H9 (cell line): ENCODE data around the gene IL20. TPM values are rescaled to one million over a fixed set of nuclear protein-coding genes. Genes with fewer than 3 reads are reported as not detected.

Source experiments
- DNase-seq: peaks from one replicate; pipeline ENCODE4 v3.0.0-alpha.2; 2017
- H2AFZ ChIP-seq: one replicate; pipeline ENCODE4 v1.6.1; 2013; ENCODE audit warnings: mild to moderate bottlenecking, low read length, control low read depth, moderate library complexity
- H2AK5ac ChIP-seq: 2 replicates; pipeline ENCODE4 v1.6.1; 2013; ENCODE audit warnings: low read length, control low read depth, mixed read lengths; ENCODE audit not compliant: insufficient read length
- H2BK120ac ChIP-seq: one replicate; pipeline ENCODE4 v1.6.1; 2013; ENCODE audit warnings: low read depth, mild to moderate bottlenecking, low read length, control low read depth, inconsistent platforms; ENCODE audit not compliant: poor library complexity, severe bottlenecking
- H2BK12ac ChIP-seq: 2 replicates; pipeline ENCODE4 v1.6.1; 2013; ENCODE audit warnings: low read length, control low read depth, mixed read lengths, low read depth; ENCODE audit not compliant: insufficient read length
- H2BK15ac ChIP-seq: 2 replicates; pipeline ENCODE4 v1.6.1; 2013; ENCODE audit warnings: low read depth, low read length, control low read depth
- H2BK20ac ChIP-seq: one replicate; pipeline ENCODE4 v1.6.1; 2013; ENCODE audit warnings: low read depth, mild to moderate bottlenecking, low read length, control low read depth, inconsistent platforms; ENCODE audit not compliant: poor library complexity, severe bottlenecking
- H2BK5ac ChIP-seq: 2 replicates; pipeline ENCODE4 v1.6.1; 2013; ENCODE audit warnings: low read length, control low read depth, mixed read lengths; ENCODE audit not compliant: insufficient read length
- H3K14ac ChIP-seq: 2 replicates; pipeline ENCODE4 v1.6.1; 2013; ENCODE audit warnings: low read length, control low read depth; ENCODE audit not compliant: insufficient read depth
- H3K18ac ChIP-seq: 2 replicates; pipeline ENCODE4 v1.6.1; 2013; ENCODE audit warnings: low read depth, mild to moderate bottlenecking, mixed read lengths, low read length, control low read depth; ENCODE audit not compliant: insufficient read length
- H3K23ac ChIP-seq: 2 replicates; pipeline ENCODE4 v1.6.1; 2013; ENCODE audit warnings: low read length, control low read depth, mixed read lengths, low read depth; ENCODE audit not compliant: insufficient read length
- H3K23me2 ChIP-seq: 2 replicates; pipeline ENCODE4 v1.6.1; 2013; ENCODE audit warnings: low read depth, mild to moderate bottlenecking, mixed read lengths, low read length, control low read depth; ENCODE audit not compliant: insufficient read length, poor library complexity, severe bottlenecking
- H3K27ac ChIP-seq: 2 replicates; pipeline ENCODE4 v1.5.1; 2013; ENCODE audit warnings: low read length, control low read depth, mixed read lengths, low read depth; ENCODE audit not compliant: insufficient read length
- H3K27me3 ChIP-seq: 2 replicates; pipeline ENCODE4 v1.6.1; 2013; ENCODE audit warnings: low read length, control low read depth, inconsistent platforms; ENCODE audit not compliant: insufficient read depth
- H3K4ac ChIP-seq: 2 replicates; pipeline ENCODE4 v1.6.1; 2013; ENCODE audit warnings: low read depth, mild to moderate bottlenecking, control low read depth, inconsistent platforms, low read length, moderate library complexity
- H3K4me1 ChIP-seq: 2 replicates; pipeline ENCODE4 v1.6.1; 2013; ENCODE audit warnings: low read length, control low read depth, inconsistent platforms; ENCODE audit not compliant: insufficient read depth
- H3K4me2 ChIP-seq: 2 replicates; pipeline ENCODE4 v1.6.1; 2013; ENCODE audit warnings: low read length, control low read depth, mixed read lengths; ENCODE audit not compliant: insufficient read length, insufficient read depth
- H3K56ac ChIP-seq: 2 replicates; pipeline ENCODE4 v1.6.1; 2013; ENCODE audit warnings: low read depth, mild to moderate bottlenecking, mixed read lengths, low read length, control low read depth; ENCODE audit not compliant: insufficient read length
- H3K79me1 ChIP-seq: 2 replicates; pipeline ENCODE4 v1.6.1; 2013; ENCODE audit warnings: low read depth, mild to moderate bottlenecking, moderate library complexity, low read length, control low read depth, inconsistent platforms; ENCODE audit not compliant: insufficient read depth, poor library complexity, severe bottlenecking
- H3K79me2 ChIP-seq: 2 replicates; pipeline ENCODE4 v1.6.1; 2013; ENCODE audit warnings: low read length, control low read depth, inconsistent platforms; ENCODE audit not compliant: insufficient read depth
- H3K9ac ChIP-seq: 2 replicates; pipeline ENCODE4 v1.6.1; 2013; ENCODE audit warnings: low read length, control low read depth, mixed read lengths; ENCODE audit not compliant: insufficient read length; ENCODE audit errors: extremely low read depth
- H3K9me3 ChIP-seq: one replicate; pipeline ENCODE4 v1.6.1; 2013; ENCODE audit warnings: low read depth, low read length, inconsistent platforms; ENCODE audit not compliant: control insufficient read depth
- H3T11ph ChIP-seq: one replicate; pipeline ENCODE4 v1.6.1; 2013; ENCODE audit warnings: mild to moderate bottlenecking, low read length, control low read depth, inconsistent platforms
- H4K20me1 ChIP-seq: one replicate; pipeline ENCODE4 v1.6.1; 2013; ENCODE audit not compliant: control insufficient read depth, insufficient read length, insufficient read depth
- H4K5ac ChIP-seq: 2 replicates; pipeline ENCODE4 v1.6.1; 2013; ENCODE audit warnings: low read depth, mild to moderate bottlenecking, mixed read lengths, low read length, control low read depth; ENCODE audit not compliant: insufficient read length
- H4K8ac ChIP-seq: replicated peaks from 2 replicates; pipeline ENCODE4 v1.6.1; 2013; ENCODE audit warnings: low read length, control low read depth, mixed read lengths, low read depth; ENCODE audit not compliant: insufficient read length
- H4K91ac ChIP-seq: 2 replicates; pipeline ENCODE4 v1.6.1; 2013; ENCODE audit warnings: low read depth, mild to moderate bottlenecking, moderate library complexity, mixed read lengths, low read length, control low read depth; ENCODE audit not compliant: insufficient read length
- H3K27ac Mint-ChIP-seq, 3 experiments: 2 replicates in 2 of 3; 3 replicates in 1 of 3; pipeline ENCODE4 v1.8.0; 2020 to 2021; ENCODE audit warnings: mixed read lengths in 3 of 3, mild to moderate bottlenecking in 1 of 3, moderate library complexity in 1 of 3
- H3K27me3 Mint-ChIP-seq: 2 replicates; pipeline ENCODE4 v1.8.0; 2021; ENCODE audit warnings: low read depth, mild to moderate bottlenecking, moderate library complexity, mixed read lengths
- H3K36me3 Mint-ChIP-seq, 3 experiments: 2 replicates in 2 of 3; 3 replicates in 1 of 3; pipeline ENCODE4 v1.8.0; 2020 to 2021; ENCODE audit warnings: low read depth in 3 of 3, mixed read lengths in 3 of 3; ENCODE audit not compliant: insufficient read depth in 1 of 3
- H3K4me1 Mint-ChIP-seq, 2 experiments: 2 replicates each; pipeline ENCODE4 v1.8.0; 2020; ENCODE audit warnings: mixed read lengths in 2 of 2
- H3K4me3 Mint-ChIP-seq, 2 experiments: 2 replicates in 1 of 2; 3 replicates in 1 of 2; pipeline ENCODE4 v1.8.0; 2020 to 2021; ENCODE audit warnings: mild to moderate bottlenecking in 2 of 2, mixed read lengths in 2 of 2, moderate library complexity in 1 of 2
- H3K9me3 Mint-ChIP-seq, 2 experiments: 2 replicates in 1 of 2; 3 replicates in 1 of 2; pipeline ENCODE4 v1.8.0; 2020; ENCODE audit warnings: mild to moderate bottlenecking in 2 of 2, mixed read lengths in 2 of 2, moderate library complexity in 1 of 2
- CTCF ChIP-seq: fragments of 200-600 bp; sonication (generic); conservative IDR thresholded peaks from 3 replicates; pipeline ENCODE4 v1.8.0; 2021; ENCODE audit warnings: antibody characterized with exemption, mild to moderate bottlenecking
- WGBS: extraction: QIAGEN DNeasy Blood & Tissue Kit; methylation state at CpG from one replicate; pipeline ENCODE4 v1.1.7; 2013; ENCODE audit warnings: missing lambda C conversion rate, low lambda C conversion rate, mixed read lengths; ENCODE audit not compliant: insufficient read length; ENCODE audit errors: extremely low coverage; 5-methylcytosine and 5-hydroxymethylcytosine counted together
- total RNA-seq: library from RNA; stranded (reverse); gene quantifications from 2 replicates; pipeline ENCODE4 v1.2.1, GENCODE V29; 2021

IL20 gene
- total RNA-seq, 1 experiment from 2014 or later, result not detected

GRCh38 chr1:206892351-206892984, 27.0 kb downstream of the IL20 start:
- Mint-ChIP-seq H3K36me3 (no peaks in the 10 kb centered on the region), H3K4me3 (no peak overlapping the region), H3K9me3 (no peaks in the 10 kb centered on the region), H3K27me3 (peaks cover under 1% of the 10 kb centered on the region), H3K4me1 (peaks cover 22 to 26% of the 10 kb centered on the region in 2 experiments), H3K27ac (no peak overlapping the region)
- WGBS, result no CpG with 5 or more reads among the region's 3 CpGs
- Histone ChIP-seq H4K8ac (no peak overlapping the region), H3K9me3 (no peaks in the 10 kb centered on the region), H3K14ac (no peak overlapping the region), H2BK120ac (no peak overlapping the region), H2BK12ac (no peak overlapping the region), H3K4ac (no peak overlapping the region), H3T11ph (no peak overlapping the region), H4K20me1 (no peaks in the 10 kb centered on the region), H3K56ac (no peak overlapping the region), H2BK20ac (no peak overlapping the region), H2BK5ac (no peak overlapping the region), H3K4me1 (peaks cover 6% of the 10 kb centered on the region), H3K27me3 (no peaks in the 10 kb centered on the region), H3K23me2 (no peaks in the 10 kb centered on the region), H2AFZ (no peak overlapping the region), H3K23ac (no peak overlapping the region), H3K79me1 (no peaks in the 10 kb centered on the region), H2AK5ac (no peak overlapping the region), H3K9ac (no peak overlapping the region), H4K5ac (no peak overlapping the region), H3K79me2 (no peaks in the 10 kb centered on the region), H3K18ac (no peak overlapping the region), H3K4me2 (no peak overlapping the region), H3K27ac (no peak overlapping the region), H2BK15ac (no peak overlapping the region), H4K91ac (no peak overlapping the region)
- TF ChIP-seq CTCF, result no peak
- no peak for DNase-seq
